UCSD-AML1 (cell line): ENCODE data around the gene THRSP.
"Not testable (repeated sequence)": the region's sequence is repeated elsewhere in the genome, so short reads cannot be mapped to it uniquely, and the experiment has no call there.

ENCODE experiments used
- DNase-seq: peaks from one replicate; lab custom pipeline; 2025; ENCODE audit not compliant: unreplicated experiment; lab: John Stamatoyannopoulos, UW

The THRSP gene

GRCh38 chr11:78062671-78063070, 990 bp upstream of the THRSP start:
- DNase-seq, result no peak

- DNase-seq, result no peak
Measured at GRCh38 chr11:78065203-78065602, 1.5 kb downstream of the THRSP start.

GRCh38 chr11:78066471-78066870, 2.8 kb downstream of the THRSP start:
- no peak for DNase-seq

GRCh38 chr11:78067704-78068103, 4.0 kb downstream of the THRSP start:
- no peak for DNase-seq

- DNase-seq, result no peak
Measured at GRCh38 chr11:78069465-78069864, 5.8 kb downstream of the THRSP start.

GRCh38 chr11:78070621-78071020, 7.0 kb downstream of the THRSP start:
- DNase-seq, result no peak

- no peak for DNase-seq
Measured at GRCh38 chr11:78071717-78072116, 8.1 kb downstream of the THRSP start.

GRCh38 chr11:78072455-78072854, 8.8 kb downstream of the THRSP start:
- no peak for DNase-seq

GRCh38 chr11:78074756-78075155, 11.1 kb downstream of the THRSP start:
- DNase-seq, result no peak

GRCh38 chr11:78076733-78077403, 13.2 kb downstream of the THRSP start:
- no peak for DNase-seq

- DNase-seq, result not testable (repeated sequence)
Measured at GRCh38 chr11:78077592-78077991, 13.9 kb downstream of the THRSP start.

- DNase-seq, result no peak
Measured at GRCh38 chr11:78078218-78079167, 14.8 kb downstream of the THRSP start.

GRCh38 chr11:78079232-78080083, 15.8 kb downstream of the THRSP start, which contains the start of gene NDUFC2:
TSS of gene NDUFC2 (minus strand) at chr11:78079862. CDS start at chr11:78079744, 118 bp downstream.
- peak; percentile 87 for DNase-seq

GRCh38 chr11:78080084-78080817, 16.6 kb downstream of the THRSP start:
- DNase-seq, result no peak

- peak; percentile 41 for DNase-seq
Measured at GRCh38 chr11:78080818-78081495, 17.3 kb downstream of the THRSP start.

- DNase-seq, result no peak
Measured at GRCh38 chr11:78081583-78081982, 17.9 kb downstream of the THRSP start.

- DNase-seq, result no peak
Measured at GRCh38 chr11:78082146-78082545, 18.5 kb downstream of the THRSP start.

GRCh38 chr11:78083021-78083420, 19.4 kb downstream of the THRSP start:
- no peak for DNase-seq

GRCh38 chr11:78084506-78084905, 20.8 kb downstream of the THRSP start:
- not testable (repeated sequence) for DNase-seq

GRCh38 chr11:78085972-78086371, 22.3 kb downstream of the THRSP start:
- no peak for DNase-seq
